Measurements from ENCODE around the gene FOXP1.
A peak's percentile ranks its signal among the peaks of the same experiment; 100 is the strongest.

FOXP1 gene

DNA sequence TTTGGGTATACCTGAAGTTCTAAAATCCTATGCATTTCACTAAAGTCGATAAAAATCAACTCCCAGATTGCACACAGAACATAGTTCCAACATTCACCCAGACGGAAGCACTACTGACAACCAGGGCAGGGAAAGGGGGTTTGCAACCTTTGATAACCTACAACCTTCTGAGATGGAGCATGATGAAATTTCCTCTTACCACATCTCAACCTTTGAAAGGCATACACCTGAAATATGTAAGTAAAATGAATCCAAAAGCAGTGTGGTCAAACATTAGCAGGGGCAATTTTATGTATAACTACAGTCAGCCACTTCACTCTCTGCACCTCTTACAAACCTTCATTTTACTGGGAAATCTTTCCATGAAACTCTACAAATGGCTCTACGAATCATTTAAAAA, 184.1 kb downstream of the FOXP1 start:
- DNase-seq (ENCODE audit: low read depth in 2 of 2) = no peak

DNA sequence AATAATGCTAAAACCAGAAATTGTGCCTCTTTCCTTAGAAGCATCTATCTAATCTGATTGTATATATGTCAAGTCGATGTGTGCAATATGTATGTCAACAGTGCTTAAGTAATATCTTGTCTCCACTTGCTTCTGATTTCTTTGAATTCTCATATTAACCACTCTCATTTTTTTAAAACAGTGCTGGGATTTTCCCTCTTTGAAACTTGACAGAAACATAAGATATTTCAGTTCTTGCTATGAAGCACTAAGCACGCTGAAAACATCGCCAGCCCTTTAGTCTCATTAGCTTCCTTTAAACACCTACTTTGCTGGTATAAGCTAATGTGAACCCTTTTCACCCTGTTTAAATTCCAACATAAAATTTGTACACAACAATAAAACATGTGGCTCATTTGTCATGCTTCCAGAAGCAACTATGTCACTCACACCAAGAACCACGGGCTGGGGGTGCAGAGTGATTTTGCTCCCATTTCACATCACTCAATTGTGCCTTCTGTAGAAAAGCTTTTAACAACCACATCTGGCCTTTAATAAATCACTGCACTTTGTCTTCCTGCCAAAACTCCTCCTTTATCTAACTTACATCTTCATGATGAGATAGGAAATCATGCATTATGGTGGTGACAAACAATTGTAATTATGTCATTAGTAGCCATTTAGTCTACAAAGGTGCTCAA, 185.2 kb downstream of the FOXP1 start:
- DNase-seq (ENCODE audit: low read depth in 2 of 2) = no peak

DNA sequence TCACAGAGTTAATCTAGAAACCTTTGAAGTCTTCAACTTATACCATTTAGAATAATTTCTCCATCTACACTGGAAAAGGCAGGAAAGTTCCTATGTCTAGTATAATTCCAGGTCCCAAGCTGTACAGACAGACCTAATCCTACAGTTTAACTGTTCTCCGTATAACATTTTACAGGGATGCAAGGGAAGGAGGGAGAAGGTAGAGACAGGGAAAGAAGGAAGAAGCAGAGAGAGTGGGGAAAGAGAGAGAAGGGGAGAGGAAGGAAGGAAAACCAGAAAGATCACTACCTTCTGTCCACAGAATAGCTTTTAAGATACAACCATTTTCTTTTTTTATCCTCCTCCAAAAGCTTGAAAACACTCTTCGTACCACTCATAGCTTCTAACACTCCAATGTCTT, 185.8 kb downstream of the FOXP1 start:
- DNase-seq (ENCODE audit: low read depth in 2 of 2) = no peak

DNA sequence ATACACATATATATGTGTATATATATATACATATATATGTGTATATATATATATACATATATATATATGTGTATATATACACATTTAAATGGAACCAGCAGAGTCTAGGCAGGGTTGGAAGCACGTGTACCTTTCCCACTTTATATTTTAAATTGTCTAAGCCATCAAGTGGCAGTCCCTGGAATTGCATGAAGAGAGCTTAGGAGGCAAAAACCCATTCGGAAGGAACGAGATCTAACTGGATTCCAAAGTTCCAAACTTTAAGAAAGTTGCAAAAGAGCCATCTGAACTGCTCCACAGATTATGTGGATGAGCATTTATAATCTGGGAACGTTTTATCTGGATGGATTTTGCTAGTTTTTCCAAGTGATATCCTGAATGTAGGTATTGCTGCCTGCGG, 186.5 kb downstream of the FOXP1 start:
- DNase-seq (ENCODE audit: low read depth in 2 of 2) = no peak

DNA sequence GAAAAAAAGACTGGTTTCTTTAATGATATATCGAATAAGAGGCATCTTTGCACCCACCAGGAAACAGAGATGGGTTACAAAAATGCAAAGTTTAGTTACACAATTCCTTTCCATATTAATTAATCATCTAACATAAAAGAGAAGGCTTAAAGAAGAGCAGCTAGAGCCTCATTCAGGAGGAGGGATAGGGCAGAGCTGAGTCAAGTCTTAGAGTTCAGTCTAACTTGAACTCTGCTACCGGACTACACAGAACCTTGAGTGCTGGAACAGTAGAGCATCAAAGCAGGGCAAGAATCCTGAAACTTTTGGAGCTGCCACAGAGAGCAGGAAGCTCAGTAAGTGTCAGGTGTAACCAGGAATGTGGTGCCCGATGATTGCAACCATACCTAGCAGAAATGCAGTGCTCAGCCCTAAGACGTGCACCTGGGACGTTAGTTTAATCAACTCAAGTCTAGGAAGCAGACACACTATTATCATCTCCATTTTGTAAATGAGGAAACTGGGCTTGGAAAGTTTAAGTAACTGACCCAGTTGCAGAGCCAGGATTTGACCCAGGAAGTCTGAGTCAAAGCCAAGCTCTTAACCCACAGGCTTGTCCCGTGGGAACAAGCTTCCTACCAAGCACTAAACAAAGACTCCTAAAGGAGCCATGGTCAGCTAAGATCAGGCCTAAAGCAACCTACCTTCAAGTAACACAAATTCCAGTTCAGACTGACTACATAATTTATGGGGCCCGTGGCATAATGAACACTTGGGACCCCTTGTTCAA, 187.4 kb downstream of the FOXP1 start:
- no peak for DNase-seq (ENCODE audit: low read depth in 2 of 2)

DNA sequence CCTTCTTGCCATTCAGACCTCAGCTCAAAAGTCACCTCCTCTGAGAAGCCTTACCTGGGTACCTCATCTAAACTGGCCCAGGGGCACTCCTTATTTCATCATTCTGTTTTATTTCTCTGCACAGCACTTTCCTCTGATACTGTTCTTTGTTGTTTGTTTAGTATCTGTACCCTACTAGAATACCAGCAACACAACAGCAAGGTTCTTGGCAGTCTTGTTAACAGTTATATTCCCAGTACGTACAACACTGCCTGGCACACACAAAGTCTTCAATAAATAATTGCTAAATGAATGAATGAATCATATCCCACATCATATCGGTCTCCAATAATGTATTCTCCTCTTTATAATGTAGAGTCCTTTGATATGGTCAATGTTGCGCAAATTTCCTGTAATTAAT, 188.1 kb downstream of the FOXP1 start:
- DNase-seq (ENCODE audit: low read depth in 2 of 2) = no peak

DNA sequence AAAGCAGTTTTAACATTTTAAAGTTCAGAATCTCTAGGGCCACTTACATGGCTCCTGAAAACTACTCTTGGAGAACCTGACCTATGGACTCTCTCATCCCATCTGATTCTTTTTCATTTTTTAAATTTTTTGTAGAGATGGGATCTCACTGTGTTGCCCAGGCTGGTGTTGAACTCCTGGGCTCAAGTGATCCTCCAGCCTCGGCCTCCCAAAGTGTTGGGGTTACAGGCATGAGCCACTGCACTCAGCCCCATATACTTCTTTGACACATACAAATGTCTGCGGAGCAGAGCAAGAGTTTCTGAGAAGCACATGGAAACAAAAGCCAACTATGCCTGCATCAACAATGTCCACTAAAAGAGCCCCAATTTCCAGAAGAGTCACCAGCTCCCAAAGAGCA, 189.8 kb downstream of the FOXP1 start:
- DNase-seq (ENCODE audit: low read depth in 2 of 2) = no peak

DNA sequence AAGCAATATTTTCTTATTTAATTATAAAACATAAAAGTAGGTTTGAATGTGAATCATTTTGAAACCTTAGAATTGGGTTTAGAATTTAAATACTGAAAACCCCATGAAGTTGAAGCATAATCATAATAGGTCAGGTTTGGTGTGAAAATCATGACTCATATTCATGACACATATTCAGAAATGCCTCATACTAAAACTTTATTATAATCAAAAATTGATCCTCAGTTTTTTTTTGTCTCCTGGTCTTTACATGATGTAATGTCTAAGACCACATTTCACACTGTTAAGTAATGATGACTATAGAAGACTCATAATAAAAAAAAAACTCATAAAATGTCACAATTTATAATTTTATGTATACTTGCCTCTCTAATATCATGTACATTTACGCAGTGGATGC, 190.4 kb downstream of the FOXP1 start:
- no peak for DNase-seq (ENCODE audit: low read depth in 2 of 2)

DNA sequence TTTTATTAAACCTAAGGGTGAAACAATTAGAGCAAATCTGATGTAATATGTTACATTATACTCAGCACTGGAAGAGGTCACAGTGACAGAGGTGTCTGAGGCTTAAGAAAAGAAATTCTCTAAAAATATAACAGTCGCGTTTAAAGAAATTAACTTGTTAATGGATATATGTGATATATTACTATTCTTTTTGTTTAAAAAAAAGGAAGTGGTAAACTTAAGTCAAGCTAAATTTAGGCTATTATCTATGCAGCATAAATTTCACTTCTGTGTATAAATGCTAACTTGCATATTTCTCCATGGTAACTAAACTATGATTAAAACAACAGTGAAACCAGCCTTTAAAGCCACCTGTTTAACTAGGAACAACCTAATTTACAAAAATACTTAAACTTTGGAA, 191.3 kb downstream of the FOXP1 start:
- no peak for DNase-seq (ENCODE audit: low read depth in 2 of 2)

DNA sequence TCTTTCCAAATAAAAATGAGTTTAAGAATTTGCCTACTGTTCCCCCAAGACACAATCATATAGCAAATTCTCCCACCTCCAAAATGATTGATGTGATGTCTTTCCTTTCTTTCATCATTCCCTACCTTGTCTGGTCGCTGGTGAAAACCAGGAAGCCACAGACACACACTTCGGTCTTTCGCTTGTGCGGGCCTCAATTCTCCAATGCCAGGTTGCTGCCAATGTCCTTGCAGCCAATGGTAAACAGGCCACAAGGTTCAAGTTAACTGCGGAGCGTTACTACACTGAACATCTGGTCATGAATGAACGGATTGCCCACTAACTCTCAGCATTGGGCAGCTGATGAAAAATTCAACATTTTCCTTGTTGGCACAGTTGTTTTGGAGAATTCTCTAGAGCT, 192.2 kb downstream of the FOXP1 start:
- no peak for DNase-seq (ENCODE audit: low read depth in 2 of 2)

DNA sequence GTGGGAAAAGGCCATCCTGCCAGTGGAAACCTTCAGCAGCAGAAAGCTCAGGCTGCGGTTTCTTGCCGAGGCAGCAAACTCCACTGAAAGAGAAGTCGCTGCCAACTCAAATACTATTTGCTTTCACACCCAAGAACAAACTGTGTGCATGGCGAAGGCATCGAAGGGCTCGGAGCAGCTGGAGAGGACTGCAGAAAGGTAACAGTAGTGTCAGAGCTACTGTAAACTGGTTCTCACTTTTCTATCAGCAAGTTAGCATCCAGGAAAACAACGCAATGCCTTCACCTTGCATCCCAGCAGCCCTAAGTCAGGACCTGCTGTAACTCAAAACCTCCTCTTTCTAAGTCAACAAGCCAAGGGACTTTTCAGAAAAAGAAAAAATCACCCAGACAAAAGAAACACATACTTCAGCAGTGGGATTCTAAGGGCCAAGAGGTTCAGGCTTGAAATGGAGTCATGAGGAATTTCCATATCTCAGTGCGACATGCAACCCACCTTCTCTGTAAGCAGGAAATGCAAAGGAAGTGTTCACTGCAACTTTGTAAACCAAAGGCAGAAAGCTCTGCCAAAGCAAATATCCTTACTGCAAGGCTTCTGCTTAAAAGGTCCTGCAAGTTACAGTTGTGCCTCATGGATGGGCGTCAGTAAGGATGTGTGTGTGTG, 193.5 kb downstream of the FOXP1 start:
- DNase-seq (ENCODE audit: low read depth in 2 of 2) = no peak

DNA sequence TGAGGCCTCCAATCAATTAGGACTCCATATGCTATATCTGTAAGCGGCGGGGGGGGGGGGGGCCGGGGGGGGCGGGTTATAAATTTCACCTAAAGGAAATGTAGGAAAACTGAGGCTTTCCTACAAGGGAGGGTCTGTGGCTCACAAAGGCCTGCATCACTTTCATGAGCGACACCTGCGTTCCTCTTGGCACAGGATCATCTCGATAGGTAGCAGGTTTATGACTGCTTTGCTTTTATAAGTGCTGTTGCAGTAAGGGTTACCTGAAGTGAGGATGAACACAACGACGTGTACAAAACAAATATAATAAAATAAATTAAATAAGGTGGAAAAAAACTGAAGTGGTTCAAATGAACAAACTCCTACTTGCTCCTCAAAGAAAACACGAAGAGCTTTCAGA, 194.3 kb downstream of the FOXP1 start:
- DNase-seq (ENCODE audit: low read depth in 2 of 2) = no peak

DNA sequence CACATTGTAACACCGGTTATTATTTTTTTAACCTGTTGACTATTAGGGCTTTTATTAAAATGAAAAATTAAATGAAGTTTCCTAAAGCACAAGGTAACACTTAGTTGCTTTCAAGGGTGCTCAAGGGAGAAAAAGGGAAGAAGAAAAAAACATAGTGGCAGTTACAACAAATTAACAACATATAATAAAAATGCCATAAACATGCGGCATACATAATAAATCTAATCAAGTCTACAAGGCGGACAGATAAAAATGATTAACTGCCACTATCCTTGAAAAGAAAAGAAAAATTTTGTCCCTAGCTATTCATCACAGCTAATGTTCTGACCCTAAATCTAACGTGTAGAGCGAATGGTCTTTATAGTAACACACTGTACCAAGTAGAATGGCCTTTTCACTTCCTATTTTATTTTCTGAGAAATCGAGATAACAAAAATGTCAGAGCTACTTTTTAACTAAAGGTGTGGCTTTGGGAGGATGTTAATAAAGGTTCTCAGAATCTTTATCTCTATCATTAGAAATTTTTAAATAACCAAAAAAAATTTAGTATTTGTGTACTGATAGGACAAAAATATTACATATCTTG, 194.9 kb downstream of the FOXP1 start:
- no peak for DNase-seq (ENCODE audit: low read depth in 2 of 2)

DNA sequence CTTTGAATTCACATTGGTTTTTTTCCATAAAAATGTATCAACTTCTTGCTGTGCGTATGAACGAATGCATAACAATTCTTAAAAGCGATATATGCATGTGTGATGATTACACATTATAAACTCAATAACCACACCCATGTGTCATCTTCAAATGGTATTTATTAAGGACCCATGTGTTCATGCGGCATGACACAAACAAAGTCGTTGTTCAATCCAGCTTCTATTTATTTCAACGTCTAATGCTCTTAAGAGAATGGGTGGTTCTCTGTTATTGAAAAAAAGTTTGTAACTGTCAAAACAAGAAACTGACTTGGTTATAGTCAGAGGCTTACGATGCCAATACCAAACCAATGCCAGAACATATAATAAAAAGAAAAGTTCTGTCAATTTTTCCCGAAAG, 195.9 kb downstream of the FOXP1 start:
- DNase-seq (ENCODE audit: low read depth in 2 of 2) = no peak

DNA sequence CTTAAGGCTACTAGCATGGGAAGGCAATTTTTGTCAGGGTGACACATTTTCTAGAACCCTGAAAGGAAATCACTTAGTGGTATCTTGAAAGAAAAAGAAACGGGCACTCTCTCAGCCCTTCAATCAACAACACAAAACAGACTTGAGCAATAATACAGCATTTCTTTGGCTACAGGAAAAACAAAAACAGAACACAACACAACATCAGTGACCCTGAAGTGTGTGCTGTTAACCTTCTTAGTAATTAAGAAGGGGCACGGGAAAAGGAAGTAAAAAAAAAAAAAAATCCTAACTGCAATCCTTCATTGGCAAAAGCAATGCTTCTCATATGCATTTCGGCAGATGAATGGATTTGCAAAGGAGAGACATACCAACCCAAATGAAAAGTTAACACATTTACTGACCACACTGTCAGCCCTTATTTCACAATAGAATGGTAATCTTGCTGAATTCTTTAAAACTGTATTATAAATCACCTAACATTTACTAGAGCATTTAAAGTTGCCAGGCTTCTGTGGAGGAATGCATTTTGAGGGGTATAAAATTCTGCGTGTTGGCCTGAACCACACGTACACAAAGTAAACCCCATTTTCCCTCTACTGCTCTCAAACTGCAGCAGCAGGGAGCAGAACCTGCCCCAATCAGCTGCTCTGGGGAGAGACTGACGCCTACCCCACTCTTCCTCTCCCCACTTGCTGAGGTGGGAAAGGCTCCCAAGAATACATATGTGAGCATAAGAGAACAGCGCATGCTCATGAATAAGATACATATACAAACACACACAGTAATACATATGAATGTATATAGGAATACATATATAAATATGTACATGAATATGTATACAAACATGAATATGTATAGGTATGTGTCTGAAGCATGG, 198.5 kb downstream of the FOXP1 start:
- DNase-seq (ENCODE audit: low read depth in 2 of 2) = peak in 1 of 2 experiments; percentile 28

DNA sequence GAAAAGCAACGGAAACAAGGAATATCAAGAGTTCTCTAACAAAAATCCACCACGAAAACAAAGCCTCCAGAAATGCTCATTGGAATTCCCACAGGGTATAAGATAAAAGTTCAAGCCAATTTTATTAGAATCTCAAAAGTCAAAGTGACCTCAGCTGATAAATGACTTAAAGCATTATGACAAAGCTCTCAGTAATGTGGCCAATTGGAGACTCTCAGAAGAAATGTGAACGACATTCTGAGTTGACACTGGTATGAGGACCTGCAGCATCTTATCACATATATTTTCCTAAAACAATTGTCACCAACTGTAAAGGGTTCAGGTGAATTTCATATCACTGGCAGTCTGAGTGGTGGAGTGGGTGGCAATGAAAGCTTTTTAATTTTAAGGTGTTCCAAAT, 199.1 kb downstream of the FOXP1 start:
- no peak for DNase-seq (ENCODE audit: low read depth in 2 of 2)

DNA sequence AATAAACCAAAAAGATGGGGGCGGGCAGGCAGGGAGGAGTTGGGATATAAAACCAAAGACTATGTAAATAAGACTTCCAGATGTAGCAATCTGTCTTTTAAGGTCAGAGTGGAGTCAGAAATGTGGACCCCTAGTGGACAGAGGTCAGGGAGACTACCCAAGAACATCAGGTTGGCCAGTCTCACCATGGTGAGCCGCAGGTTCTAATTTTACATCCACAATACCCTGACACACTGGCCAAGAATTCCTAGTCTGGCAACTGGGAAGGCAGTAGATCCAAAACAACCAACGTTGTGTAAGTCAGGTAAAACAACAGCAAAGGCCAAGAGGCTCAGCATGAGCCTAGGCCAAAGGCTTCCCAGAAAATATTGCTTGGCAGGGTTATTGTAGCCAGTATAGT, 203.4 kb downstream of the FOXP1 start:
- DNase-seq (ENCODE audit: low read depth in 2 of 2) = no peak

DNA sequence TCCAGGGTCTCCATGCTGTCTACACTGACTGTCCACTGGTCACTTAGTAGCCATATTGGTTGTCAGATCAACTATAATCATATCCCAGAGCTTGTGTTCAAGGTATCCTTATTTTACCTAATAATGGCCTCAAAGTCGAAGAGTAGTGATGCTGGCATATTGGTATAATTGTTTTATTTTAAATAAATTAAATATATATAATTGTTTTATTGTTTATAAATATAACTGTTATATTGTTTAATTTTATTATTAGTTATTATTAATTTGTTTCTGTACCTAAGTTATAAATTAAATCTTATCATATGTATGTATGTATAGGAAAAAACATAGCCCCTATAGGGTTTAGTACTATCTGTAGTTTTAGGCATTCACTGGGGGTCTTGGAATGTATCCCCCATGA, 205.0 kb downstream of the FOXP1 start:
- no peak for DNase-seq (ENCODE audit: low read depth in 2 of 2)

DNA sequence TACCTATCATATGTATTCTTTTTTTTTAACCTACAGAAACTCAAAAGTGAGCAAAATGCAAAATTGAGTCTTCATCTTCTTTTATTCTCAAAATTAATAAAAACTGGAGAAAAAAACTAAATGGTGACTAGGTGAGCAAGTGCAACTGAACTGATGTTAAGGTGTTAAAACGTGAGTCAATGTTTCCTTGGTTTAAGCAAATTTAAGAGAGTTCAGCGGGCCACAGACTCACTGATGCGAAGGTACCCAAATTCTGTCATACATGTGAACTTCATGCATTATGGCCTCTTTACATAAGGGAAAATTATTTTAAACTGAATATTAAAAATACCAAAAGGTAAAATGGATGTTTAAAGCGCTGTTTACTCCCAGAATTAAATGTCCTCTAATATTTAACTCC, 206.6 kb downstream of the FOXP1 start:
- DNase-seq (ENCODE audit: low read depth in 2 of 2) = no peak

DNA sequence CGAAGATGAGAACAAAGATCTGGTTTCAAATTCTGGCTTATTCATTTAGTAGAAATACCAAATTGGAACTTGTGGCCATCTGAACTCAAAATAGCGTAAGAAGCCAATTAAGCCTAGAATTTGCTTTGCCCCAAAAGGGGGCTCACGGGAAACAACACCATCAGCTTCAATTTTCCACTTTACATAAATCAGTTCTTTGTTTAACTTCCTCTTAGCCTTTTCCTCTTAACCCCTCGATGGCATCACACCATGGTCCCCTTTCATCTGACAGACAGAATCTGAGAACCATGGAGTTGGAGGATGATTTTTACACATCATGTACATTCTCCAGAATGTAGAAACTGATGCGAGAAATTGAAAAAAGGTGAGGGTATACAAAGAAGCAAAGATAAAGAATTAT, 207.0 kb downstream of the FOXP1 start:
- no peak for DNase-seq (ENCODE audit: low read depth in 2 of 2)

DNA sequence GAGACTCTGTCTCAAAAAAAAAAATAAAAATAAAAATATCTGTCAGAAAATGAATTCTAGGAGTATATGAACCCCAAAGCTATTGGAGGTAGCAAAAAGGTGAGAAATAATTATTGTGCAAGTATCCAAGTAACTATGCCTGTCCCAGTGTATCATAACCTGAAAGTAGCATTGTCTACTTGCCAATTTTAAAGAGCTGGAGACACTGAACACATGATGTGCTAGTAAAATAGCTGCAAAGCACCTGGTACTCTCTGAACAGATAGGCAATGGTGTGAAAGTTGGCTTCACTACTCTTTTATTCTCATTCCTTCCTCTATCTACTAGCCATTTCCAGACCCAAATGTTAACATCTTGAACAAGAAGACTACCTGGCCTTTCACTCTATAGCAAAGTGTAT, 208.9 kb downstream of the FOXP1 start:
- DNase-seq (ENCODE audit: low read depth in 2 of 2) = no peak
